HG02981 (cell line): ENCODE data around the gene FBN1.

Experiments
- ATAC-seq: cut with Tn5 transposase; IDR thresholded peaks from one replicate; pipeline ENCODE4 v1.9.1; 2021; ENCODE audit warnings: mild to moderate bottlenecking, moderate library complexity; ENCODE audit not compliant: unreplicated experiment

The FBN1 gene

DNA sequence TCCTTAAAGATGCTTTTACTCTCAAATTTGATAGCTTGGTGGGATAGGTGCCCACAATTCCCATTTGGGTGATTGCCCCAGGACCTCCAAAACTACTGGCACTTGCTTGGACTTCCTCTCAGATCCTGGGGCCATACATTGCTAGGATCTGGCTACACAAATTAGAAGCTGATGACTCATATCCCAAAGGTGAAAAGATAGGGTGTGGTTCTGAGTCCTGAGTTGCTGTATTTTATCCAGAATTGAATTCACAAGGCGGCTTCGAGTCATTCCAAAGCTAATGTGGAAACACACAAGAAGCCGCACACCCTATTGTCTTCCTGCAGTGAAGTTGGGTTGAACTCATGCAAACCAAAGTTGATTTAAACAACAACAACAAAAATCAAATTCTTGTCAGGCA lies 260.9 kb downstream of the FBN1 start:
- no peak for ATAC-seq

DNA sequence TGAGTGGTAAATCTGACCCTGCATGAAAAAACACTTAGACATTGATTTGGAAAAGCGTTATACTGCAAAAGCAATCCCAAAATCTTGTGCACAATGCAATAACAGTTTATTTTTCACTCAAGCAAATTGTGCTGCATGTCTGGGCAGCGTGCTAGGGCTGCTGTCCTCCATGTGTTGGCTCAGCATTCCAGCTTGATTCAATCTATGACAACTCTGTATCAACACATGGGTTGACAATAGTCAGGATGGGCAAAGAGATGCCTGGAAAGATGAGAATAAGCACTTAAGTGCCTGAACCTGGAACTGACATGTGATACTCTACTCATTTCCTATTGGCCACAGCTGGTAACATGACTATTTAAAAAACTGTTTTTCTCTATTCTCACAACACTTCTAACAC lies 262.5 kb downstream of the FBN1 start:
- ATAC-seq: no peak

DNA sequence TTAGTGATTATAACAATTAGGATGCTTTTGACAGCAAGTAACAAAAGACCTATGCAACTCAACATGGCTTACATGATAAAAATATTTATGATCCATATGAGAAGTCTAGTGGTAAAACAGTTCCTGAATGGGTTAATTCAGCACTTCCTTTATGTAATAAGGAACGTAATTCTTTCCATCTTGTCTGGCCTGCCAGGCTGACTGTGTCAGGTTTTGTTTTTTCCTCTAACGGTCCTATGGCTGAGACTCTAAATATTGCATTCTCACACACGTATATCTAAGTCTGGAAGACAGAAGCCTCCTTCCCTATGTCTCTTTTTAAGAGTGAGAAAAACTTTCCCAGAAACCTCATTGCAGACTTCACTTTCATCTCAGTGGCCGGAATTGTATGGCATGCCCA lies 263.6 kb downstream of the FBN1 start:
- no peak for ATAC-seq

DNA sequence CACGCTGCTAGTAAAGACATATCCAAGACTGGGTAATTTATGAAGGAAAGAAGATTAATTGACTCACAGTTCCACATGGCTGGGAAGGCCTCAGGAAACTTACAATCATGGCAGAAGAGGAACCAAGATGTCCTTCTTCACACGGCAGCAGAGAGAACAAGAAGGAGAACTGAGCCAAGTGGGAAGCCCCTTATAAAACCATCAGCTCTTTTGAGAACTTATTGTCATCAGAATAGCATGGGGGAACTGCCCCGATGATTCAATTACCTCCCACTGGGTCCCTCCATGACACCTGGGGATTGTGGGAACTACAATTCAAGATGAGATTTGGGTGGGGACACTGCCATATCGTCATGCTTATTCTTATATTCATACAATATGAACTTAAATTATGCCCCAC lies 265.3 kb downstream of the FBN1 start:
- no peak for ATAC-seq

DNA sequence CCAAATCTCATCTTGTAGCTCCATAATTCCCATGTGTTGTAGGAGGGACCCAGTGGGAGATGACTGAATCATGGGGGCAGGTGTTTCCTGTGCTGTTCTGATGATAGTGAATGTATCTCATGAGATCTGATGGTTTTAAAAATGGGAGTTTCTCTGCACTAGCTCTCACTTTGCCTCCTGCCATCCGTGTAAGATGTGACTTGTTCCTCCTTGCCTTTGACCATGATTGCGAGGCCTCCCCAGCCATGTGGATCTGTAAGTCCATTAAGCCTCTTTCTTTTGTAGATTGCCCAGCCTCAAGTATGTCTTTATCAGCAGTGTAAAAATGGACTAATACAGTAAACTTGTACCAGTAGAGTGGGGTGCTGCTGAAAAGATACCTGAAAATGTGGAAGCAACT lies 269.7 kb downstream of the FBN1 start:
- no peak for ATAC-seq

DNA sequence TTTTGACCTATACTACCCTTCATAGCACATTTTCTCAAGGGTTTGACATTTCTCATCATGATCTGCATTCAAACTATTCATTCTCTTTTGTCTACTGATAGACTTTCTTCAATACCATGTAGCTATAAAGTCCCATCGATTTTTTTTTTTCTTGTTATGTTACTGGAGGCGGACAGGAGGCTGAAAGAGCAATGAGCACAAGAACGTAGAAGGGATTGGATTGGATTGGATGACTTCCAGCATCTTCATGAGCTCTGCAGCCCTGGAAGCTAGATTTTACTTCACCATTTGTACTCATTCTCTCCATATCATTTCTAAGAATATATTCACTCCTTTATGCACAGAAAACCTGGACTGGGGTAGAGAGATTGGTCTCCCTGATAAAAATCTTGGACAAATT lies 271.0 kb downstream of the FBN1 start:
- no peak for ATAC-seq

DNA sequence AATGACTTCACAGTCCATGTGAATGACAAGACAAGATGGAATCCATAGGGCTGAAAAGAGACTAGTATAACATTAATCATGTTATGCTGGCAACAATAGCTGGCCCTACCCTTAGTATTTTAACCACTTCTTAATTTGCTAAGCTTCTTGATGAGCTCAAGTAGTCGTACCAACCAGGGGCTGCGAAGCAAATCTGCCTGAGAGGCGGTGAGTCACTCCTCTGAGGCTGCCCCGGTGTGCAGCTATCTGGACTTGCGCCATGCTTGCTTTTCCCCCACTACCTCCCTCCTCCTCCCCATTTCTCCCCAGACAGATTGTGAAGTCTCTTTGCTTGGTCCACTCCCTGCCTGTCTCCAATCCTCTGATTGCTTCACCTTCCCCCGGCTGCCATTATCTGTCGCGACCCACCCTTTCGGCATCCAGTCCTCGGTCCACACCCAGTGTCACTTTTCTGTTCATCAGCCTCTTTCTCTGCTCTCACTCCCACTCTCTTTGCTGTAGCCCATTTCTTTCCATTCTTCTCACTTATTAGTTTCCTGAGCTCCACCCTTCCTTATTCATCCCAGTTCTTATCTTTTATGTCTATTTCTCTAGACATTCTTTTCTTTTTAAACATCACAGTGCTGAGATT lies 271.6 kb downstream of the FBN1 start:
- no peak for ATAC-seq

DNA sequence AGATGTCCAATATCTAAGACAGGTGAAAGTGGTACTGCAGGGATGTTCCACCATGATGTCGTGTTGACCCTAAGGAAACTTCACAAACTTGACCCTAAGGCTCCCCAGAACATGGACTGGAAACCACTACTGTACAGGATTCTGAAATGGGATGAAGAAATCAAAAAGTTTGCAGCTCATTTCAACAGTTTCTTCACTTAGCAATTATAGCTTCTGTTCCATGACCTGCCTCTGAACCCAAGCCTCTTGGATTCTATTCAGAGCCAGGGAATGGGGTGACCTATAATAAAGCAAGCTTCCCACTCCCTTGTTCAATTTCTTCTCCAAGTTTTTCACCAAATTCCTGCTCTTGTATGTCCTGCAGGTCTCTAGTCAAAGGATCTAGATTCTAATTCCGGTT lies 273.5 kb downstream of the FBN1 start:
- ATAC-seq: no peak

DNA sequence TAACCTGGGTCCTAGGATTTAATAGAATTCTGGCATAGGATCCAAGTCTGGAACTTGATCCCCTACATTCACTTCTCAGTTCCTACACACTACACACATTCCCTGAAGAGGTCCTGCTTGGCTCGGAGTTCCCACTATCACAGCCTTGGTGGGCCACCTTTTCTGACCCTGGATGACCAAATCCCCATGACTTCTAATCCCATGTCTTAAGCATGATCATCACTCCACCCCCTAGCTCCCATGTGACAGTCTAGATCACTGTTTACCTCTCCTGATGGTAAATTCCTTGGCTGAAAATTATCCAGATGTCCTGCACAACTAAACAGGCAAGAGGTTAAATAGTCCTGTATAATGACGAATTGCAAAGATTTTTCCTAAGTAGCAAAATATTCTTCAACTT lies 274.0 kb downstream of the FBN1 start:
- no peak for ATAC-seq

DNA sequence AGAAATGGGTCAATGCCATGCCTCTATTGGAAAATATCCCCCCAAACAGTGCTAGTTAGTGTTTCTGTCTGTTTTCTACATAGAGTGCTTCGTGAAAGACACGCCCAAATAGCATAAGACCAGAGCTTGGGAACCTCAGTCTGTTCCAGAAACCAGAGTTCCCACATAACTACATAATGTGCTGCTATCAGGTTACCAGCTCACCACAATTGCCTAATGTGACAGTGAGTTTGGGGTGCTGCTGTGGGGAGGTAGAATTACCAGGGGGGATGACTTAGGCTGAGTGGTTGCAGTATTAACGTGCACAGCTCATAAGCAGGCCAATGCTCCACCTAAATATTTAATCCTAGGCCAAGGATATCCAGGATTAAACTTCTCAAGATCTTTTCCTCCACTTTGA lies 275.0 kb downstream of the FBN1 start:
- ATAC-seq: no peak

DNA sequence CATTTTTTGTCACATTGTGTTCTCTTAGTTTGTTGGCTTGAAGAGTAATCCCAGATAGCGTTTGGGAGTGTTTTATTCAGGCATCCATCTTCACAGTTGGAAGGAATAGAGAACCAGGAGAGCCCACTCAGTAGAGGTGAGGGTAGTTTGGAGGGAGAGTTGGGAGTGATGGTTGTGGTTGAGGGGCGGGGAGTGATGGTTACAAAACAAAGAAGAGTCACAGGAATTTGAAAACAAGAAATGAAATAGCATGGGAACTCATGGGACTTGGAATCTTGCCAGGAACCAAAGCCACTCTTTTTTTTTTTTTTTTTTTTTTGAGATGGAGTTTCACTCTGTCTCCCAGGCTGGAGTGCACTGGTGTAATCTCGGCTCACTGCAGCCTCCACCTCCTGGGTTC lies 278.0 kb downstream of the FBN1 start:
- no peak for ATAC-seq

DNA sequence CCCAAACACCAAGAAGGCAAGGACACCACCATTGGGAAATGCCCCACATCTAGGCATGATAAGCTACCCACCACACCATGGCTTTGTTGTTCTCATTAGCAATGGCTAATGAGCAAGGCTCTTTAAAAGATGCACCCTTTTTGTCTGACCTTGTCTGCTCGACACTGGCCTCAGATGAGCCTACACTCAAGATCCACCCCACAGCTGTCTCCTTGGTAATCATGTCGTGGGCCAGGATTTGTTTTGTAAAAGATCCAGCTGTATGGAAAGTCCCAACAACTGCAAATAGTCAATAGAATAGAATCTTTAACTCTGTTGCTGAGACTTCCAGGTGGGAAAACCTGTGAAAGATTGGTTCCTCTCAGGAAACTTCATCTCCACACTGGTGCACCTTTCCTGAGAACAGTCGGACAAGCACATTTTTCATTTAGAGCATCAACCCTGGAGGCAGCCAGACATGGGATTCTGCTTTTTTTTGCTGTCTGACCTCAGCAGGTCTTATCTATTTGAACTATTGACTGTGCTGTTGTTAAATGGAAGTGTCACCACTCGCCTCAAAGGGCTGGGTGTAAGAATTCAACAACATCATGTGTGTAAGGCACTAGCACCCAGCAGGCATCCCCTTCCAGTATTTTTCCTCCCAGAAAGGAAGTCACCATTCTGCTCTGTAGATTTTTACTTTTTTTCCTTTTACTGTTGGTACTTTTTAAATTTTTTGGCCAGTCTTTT lies 278.8 kb downstream of the FBN1 start:
- no peak for ATAC-seq

DNA sequence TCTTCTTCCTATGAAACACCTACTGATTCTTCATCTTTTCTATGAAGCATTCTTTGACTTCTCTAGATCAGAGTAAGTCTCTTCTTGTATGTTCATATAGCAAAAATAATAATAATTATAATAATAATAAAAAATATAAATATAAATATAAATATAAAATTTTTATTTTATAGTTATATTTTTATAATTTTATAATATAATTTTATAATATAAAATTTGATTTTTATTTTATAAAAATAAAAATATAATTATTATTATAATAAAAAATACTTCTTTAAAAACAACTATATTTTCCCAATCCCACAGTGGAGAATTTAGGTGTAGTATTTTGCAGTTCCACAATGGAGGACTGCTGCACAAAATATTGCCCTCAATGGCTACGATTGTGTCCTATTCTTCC lies 279.9 kb downstream of the FBN1 start:
- no peak for ATAC-seq

DNA sequence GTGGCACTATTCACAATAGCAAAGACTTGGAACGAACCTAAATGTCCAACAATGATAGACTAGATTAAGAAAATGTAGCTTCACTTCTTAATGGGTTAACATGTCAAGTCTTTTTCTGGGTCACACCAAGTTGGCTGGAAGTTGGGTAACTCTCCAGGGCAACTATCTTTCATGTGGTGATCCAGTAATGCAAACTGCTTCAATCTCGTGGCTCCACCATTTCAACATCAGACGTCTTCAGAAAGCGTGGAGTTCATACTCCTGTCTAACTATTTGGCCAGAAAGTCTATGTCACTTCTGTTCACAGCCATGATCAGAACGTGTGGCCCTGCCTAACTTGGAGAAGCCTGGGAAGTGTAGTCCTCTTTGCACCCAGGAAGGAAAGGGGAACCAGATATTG lies 282.0 kb downstream of the FBN1 start:
- ATAC-seq: no peak

DNA sequence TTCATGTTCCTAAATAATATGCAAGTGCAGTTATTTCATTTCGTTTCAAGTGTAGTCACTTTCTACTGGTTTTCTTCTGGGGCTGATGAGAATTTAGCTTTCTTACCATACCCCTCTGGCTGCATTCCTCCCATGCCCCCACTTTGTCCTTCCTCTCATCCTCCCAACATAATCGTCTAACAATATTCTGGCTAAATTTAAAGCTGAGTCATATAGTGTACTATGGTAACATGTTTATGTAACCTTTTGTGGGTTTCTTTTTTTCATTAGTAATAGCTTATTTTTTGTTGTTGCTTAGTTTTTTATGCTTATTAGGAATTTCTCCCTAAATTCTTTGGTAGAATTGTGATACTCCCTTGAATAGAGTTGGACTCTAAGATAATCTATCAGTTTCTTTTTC lies 283.8 kb downstream of the FBN1 start:
- no peak for ATAC-seq

DNA sequence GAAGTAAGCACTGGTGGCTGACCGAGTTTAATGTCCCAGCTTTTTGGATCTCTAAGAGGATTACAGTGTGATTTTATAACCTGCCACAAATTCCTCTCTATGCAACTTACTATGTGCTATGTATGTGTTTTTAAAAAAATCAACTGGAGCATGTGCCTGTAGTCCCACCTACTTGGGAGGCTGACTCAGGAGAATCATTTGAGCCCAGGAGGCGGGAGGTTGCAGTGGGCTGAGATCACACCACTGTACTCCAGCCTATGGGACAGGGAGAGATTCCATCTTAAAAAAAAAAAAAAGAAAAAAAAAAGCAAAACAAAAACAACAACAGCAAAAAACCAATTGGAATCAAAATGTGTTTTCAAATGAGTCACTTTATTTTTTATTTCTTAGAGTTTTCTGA lies 284.7 kb downstream of the FBN1 start:
- ATAC-seq: no peak
